Skin of body (tissue), 2 donors: ENCODE results near the gene SLC25A51. TPM values are rescaled to one million over a fixed set of nuclear protein-coding genes. Genes with fewer than 3 reads are reported as not detected.
A peak's percentile ranks its signal among the peaks of the same experiment; 100 is the strongest.
"Not testable (repeated sequence)": the region's sequence is repeated elsewhere in the genome, so short reads cannot be mapped to it uniquely, and the experiment has no call there.

Source experiments
- DNase-seq: peaks from one replicate; lab custom pipeline; 2025; lab: John Stamatoyannopoulos, UW
- total RNA-seq: library from RNA; depleted of rRNA; stranded (reverse); fragments of >200 nt; gene quantifications from one replicate; pipeline ENCODE4 v1.2.3, GENCODE V29; 2014

Gene SLC25A51
- total RNA-seq, 1 donor from 2014 or later, result 31.1 TPM

DNA sequence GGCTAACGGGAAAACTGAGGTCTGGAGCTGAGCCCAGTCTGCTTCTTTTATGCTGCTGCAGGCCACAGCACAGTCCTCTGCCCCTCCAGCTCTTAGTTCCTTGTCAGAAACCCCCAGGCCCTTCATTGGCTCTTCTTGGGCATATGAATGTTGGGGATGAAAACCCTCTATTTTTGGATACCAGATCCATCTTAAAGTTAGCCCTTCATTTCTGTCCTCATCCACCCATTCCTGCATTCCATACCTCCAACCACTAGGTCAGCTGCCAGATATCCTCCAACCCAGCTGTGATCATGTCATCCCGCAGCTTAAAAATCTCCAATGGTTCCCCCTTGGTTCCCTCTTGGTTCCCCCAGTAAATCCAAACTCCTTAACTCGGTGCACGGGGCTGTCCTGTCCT lies 1.8 kb upstream of the SLC25A51 start:
- DNase-seq, result no peak

DNA sequence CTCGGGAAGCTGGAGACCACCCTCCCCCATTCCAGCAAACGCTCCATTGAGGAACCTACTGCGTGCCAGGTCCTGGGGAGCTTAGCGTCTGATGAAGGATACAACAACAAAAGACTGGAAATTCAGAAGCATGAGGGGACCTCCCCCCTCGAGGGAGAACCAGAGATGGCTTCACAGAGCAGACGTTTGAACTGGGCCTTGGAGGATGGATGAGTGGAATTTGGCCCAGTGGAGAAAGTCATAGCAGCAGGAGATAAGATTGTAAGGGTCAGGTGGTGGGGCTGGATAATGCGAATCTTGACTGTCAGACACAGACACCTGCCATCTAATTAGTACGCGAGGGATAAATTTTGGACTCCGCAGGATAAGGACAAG lies 1.2 kb upstream of the SLC25A51 start:
- no peak for DNase-seq

DNA sequence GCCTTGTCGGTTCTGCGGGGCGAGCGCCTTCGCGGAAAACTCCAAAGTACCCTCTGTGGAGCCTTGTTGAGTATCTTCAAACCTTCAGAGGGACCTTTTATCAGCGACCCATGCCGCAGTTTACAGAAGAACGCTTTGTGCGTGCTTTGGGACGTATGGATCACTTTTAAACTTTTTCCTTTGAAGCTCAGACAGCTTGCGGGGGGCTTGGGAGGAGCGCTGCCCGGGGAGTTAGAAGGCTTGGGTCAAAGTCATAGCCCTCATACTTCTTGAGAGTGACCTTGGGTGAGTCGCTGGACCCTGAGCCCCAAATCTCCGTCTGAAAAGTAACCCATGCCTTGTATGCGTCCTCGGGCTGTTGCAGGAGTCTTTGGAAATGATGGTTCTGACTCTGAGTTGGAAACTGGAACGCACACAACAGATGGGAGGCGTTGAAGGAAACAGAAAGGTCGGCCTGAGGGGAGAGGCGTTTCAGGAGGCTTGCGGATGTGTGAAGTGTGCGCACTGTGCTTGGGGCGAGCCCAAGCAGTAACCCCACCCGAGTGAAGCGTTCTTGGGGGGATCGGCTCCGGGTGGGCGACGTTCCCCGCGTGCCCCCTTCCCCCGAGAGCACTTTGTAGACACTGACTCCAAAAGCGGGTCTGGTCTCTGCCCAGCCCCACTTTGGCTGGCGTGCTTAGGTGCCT lies 661 bp upstream of the SLC25A51 start:
- peak; percentile 70 for DNase-seq

DNA sequence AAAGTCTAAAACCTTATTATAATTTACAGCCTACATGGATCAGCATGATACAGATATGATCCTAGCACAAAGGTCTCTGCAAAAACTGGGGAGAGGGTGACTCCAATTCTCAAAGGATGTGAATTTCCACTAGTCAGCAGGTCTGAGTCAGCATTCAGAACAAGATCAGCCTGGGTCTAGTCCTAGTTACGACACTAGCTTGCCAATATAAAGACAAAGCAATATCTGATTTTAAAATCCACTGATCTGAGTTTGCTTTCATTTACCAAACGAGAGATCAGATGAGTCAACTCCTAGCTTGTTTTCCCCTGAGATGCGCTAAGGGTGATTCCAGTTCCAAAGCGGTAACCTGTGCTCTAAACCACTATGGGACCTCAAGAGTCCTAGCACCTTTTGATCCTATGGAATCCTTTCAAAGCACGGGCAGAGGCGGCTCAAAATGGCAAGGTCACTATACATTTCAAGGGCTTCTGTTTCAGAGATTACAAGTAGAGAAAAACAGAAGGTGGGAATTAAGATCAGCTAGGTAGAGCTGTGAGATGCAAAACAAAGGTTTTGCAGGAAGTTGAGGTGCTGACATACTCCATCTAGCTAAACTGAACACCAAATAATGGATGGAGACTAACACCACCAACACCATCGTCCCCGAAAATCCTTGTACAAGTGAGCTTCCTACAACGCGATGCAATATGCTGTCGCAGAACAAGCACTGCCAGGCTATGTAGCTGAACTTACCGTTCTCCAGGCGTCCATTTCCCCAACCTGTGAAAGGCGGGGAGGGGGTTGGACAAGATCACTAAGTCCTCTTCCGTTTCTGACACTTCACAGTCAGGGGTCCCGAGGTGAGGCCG lies 906 bp downstream of the SLC25A51 start:
- no peak for DNase-seq

DNA sequence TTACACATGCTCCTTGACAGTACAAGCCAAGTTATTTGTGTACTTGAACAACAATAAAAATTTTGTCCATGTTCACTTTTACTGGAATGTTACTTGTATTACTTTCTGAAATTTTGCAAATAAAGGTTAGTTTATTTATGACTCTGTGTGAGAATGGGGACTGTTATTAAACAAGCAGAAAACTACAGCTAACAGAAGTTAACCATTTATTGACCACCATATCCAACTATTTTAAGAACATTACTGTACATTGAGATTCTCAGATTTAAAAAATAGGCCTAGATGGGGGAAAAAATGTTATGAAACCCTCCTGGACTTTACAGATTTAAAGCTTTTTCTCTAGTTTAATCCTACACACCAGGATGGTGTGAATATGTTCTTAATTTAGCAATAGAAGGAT lies 1.8 kb downstream of the SLC25A51 start:
- no peak for DNase-seq

DNA sequence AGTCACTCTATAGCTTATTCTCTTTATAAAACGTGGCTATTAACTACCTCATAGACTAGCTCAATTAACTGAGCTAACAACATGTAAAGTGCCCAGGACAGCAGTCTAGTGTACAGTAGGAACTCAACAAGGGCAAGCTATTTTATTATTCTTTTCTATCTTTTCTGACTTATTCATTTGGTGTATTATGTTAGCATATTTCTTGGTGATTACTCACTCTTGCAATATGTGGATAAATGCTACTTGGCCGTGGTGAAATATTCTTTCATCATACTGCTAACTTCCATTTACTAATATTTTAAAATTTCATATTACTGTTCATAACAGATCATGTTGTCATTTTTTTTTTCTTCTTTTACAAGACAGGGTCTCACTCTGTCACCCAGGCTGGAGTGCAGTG lies 4.9 kb downstream of the SLC25A51 start:
- DNase-seq, result no peak

DNA sequence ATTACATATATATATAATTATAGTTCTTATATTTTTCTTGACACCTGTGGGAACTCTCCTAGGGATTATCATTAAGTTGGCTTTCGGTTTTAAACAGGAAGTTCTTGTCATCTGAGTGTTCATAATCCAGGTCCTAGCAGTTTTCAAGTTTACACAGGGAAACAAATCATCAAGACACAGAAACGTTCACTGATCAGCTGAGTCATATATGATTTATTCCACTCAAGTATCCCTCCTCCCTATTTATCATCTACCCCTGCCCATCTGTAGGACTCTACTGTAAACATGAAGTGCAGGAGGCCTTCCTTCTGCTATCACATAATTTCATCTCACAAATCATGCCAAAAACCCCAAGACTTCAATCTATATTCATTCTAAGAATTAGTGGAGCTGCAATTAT lies 6.3 kb downstream of the SLC25A51 start:
- no peak for DNase-seq

DNA sequence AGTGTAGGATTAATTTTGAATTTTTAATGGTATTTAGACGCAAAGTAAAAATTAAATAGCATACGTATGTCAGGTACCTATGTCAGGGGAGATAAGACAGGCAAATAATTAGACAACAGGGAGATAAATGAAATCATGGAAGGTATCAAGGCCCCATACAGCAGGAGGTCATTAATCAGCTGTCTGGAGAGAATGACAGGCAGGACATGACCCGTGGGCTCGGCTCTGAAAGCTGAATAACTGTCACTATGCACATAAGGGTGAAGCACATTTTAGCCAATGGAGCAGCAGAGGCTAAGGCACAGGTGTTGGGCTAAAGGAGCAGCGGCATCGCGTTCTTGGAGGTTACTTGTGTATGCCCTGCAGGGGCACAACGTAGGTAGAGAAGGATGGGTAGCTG lies 11.9 kb downstream of the SLC25A51 start:
- no peak for DNase-seq

DNA sequence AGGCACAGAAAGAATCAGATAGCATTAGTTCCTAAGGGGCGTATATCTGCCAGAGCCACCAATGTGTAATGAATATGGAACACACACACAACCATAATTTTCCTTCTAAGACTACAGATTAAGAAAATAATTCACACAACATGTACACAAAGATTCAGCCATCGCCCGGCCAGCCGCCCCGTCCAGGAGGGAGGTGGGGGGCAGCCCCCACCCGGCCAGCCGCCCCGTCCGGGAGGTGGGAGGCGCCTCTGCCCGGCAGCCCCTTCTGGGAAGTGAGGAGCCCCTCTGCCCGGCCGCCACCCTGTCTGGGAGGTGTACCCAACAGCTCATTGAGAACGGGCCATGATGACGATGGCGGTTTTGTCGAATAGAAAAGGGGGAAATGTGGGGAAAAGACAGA lies 12.9 kb downstream of the SLC25A51 start:
- DNase-seq, result not testable (repeated sequence)

DNA sequence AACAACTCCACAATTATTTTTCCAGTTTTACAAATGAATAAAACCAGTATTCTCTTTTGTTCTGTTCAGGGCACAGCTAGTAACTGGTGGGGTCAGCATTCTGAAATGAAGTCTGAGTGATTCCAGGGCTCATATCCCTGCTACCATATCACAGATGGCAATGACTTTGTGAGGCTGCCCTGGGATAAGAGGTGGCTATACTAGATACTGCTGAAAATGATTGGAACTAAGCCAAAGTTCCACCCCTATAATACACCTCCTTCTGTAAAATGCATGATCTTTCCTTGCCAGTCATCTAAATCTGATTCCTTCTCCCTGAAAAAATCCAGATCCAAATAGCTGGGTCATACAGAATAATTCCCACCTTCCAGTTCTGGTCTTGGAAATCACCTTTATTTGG lies 14.4 kb downstream of the SLC25A51 start:
- no peak for DNase-seq

DNA sequence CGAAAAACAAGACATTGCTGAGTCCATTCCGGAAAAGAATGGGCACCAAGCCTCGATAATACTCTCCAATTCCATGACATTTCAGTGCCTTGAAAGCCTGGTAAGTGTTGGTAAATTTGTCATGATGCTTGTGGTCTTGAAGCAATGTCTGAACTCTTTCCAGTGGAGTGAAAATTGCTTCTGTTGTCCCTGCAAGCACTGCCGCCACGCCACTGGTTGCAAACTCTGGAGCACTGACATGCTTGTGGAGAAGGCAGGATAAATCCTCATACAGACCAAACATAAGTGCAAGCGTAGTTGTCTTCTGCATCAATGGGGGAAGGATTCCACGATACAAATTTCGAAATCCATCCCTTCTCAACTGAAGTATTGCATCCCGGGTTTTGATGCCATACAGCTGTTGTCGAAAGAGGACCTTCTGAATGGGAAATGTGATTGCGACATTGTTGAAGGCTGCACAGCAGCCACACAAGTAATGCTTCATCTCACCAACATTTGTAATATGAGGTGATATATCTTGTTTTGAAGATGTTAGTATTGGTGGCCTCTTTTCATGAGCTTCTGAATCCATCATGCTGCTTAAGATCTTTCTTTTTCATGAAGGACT lies 15.8 kb downstream of the SLC25A51 start:
- not testable (repeated sequence) for DNase-seq

DNA sequence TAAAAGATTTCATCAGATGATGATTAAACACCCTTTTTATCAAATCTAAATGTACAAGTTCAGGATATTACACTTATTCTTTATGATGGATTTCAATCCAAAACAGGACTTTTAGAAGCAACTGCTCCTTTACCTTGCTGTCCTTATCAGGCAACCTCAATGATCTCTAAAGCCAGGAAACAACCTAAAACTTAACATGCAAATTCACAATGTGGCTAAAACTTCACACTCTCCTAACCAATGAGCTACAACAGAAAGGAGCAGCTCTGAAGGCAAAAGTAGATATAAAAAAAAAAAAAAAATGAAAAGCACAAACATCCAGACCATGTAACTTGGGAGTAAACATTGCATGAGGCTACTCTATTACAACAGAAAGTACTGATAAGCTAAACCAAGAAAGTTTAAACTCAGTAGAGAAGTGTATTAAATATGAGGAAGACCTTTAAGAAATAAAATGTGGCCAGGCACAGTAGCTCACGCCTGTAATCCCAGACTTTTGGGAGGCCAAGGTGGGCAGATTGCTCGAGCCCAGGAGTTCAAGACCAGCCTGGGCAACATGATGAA lies 22.9 kb downstream of the SLC25A51 start:
- no peak for DNase-seq

DNA sequence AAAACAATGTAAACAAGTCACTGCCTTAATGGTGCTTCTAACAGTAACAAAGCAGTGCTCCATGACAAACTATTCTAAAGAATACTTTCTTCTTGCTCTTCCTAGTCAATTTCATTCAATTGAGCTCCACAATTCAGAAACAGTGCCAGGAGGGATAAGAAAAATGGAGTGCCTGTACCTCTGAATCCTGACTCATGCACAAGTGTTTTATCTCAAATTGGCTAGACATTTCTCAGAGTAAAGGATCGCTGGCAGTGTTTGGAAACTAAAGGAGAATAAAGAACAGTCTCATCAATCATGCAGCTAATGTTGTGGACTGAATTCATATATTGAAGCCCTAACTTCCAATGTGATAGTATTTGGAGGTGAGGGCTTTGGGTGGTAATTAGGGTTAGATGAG lies 27.6 kb downstream of the SLC25A51 start:
- no peak for DNase-seq

DNA sequence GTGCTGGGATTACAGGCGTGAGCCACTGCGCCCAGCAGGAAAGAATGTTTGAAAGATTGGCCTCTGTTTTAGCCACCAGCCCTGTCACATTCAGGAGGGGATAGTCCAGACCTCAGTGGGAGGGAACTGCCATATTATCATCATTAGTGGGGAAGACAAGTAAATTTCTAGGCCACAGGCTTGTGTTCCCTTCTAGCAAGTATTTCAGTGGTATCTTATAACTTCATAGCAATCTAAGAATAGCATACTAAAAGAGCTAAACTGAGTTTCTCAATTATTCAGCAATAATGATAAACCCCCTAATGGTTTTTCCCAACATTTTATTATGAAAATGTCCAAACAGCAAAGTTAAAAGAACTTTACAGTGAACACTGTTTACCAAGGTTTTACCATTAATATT lies 30.0 kb downstream of the SLC25A51 start:
- no peak for DNase-seq

DNA sequence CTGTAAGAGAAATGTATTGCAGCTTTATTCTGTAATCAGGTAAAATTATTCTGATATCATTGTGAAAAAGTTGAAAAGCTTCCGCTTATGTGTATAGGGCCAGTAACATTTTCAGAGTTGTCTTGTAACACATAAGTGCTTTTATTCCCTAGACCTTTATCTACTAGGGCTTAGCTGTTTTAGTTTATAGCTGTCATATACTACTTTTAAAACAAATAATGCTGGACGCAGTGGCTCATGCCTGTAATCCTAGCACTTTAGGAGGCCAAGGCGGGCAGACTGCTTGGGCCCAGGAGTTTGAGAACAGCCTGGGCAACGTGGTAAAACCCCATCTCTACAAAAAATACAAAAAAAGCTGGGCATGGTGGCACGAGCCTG lies 33.1 kb downstream of the SLC25A51 start:
- DNase-seq, result no peak

DNA sequence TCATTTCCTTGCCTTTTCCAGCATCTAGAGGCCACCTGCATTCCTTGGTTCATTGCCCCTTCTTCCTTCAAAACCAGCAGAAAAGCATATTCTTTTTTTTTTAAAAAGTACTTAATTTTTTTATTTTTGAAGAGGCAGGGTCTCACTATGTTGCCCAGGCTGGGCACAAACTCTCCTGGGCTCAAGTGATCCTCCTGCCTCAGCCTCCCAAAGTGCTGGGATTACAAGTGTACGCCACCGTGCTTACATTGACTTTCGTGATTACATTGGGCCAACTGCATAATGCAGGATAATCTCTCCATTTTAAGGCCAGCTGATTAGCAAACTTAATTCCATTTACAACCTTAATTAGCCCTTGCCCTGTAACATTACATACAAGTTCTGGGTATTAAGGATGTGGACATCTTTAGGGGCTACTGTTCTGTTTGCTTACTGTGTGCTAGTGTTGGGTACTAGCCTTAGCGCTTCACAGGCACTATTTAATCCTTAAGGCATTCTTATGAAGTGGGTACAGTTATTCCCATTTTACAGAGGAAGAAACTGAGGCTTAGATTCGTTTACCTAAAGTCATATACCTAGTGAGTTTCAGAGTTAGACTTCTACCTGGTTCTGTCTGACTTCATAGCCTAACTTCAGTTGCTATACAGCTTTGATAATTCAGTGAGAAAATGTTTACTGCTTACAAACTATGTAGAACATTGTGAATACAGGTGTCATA lies 33.7 kb downstream of the SLC25A51 start:
- no peak for DNase-seq

DNA sequence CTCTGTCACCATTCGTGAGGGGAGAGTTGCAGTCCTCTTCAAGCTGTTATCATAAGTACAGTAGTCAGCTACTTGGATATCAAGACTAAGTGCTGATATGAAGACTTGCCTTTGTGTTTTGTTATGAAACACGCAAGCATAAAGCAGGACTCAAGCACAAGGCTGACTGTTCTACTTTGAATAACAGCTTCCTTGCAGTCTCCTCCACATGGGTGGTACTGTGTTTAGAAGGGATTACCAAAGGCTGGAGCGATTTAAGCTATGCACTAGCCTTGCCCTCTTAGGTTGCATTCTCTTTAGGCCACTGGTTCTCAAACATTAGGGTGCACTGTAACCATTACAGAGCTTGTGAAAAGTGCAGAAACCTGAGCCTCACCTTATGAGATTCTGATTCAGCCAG lies 41.4 kb downstream of the SLC25A51 start:
- DNase-seq, result no peak

DNA sequence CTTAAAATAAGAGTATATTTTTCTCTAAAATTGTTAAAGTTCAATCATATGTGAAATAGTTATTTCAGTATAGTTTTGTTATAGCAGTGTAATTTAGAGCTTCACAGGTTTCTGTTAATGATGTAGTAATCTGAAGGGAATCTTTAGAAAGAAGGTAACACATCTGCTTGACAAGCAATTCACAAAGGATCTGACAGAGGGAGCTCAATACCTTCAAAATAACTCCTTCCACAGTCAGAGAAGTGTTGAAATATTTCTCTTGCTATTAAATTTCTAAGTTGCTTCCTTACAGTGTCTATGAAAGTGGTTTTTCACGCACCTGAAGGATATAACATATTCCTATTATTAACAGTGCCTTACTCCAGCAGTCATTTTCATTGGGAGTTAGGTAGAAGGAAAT lies 44.9 kb downstream of the SLC25A51 start:
- DNase-seq, result no peak

DNA sequence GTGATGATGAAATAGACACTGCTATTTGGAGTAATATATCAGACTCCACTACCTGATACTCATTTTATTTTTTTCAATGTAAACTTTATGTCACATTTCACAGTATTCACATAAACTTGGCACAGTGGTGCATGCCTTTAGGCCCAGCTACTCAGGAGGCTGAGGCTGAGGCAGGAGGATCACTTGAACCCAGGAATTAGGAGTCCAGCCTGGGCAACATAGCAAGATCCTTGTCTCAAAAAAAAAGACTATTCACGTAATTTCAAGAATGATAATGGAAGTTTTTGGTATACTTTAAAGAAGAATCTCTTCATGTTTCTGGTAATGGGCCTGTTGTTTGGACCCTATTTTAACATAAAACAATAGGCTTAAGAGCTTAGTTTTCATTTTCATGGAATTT lies 47.4 kb downstream of the SLC25A51 start:
- DNase-seq, result no peak

DNA sequence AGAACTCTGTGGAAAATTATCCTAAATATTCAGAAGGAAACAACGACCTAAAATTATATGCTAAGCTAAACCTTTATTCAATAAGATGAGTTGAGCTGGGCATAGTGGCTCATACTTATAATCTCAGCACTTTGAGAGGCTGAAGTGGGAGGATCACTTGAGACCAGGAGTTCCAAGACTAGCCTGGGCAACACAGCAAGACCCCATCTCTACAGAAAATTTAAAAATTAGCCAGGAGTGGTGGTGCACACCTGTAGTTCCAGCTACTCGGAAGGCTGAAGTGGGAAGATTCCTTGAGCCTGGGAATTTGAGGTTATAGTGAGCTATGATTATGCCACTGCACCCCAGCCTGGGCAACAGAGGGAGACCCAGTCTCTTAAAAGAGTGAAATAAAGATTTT lies 51.7 kb downstream of the SLC25A51 start:
- DNase-seq, result no peak

DNA sequence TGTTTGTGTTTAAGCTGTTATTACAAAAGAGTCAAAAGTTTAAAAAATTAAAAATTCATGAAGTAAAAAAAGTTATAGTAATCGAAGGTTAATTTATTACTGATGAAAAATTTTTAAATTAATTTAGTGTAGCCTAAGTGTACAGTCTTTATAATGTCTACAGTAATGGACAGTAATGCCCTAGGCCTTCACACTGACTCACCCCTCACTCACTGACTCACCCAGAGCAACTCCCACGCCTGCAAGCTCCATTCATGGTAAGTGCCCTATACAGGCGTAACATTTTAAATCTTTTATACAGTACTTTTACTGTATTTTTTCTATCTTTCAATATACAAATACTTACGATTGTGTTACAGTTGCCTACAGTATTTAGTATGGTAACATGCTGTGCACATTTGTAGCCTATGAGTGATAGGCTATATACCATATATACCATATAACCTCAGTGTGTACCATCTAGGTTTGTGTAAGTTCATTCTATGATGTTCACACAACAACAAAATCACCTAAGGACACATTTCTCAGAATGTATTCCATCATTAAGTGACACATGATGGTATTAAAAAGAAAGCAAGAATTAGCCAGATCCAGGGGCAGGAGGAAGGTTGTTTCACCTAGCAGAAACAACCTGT lies 63.2 kb downstream of the SLC25A51 start:
- DNase-seq, result no peak
